Astrocyte (in vitro differentiated cells and primary cell): Measurements from ENCODE around the gene ANAPC15.

Experiments used
- CTCF ChIP-seq: IDR thresholded peaks from 2 replicates; pipeline ENCODE4 v1.5.1; 2011; ENCODE audit warnings: low read depth, mild to moderate bottlenecking, inconsistent platforms, low read length, moderate library complexity; ENCODE audit not compliant: insufficient read depth
- EZH2 ChIP-seq: IDR thresholded peaks from 2 replicates; pipeline ENCODE4 v1.6.1; 2012; ENCODE audit warnings: mild to moderate bottlenecking, low read length, inconsistent platforms; ENCODE audit not compliant: insufficient read depth

- TF ChIP-seq CTCF = no peak
- TF ChIP-seq EZH2 = no peak
Measured at GRCh38 chr11:72157131-72157530, 44.6 kb upstream of the ANAPC15 start.
